Cardiac muscle cell (in vitro differentiated cells and primary cell): ENCODE results near the gene EYA2. TPM values are rescaled to one million over a fixed set of nuclear protein-coding genes. Genes with fewer than 3 reads are reported as not detected.
"Not testable (repeated sequence)": the region's sequence is repeated elsewhere in the genome, so short reads cannot be mapped to it uniquely, and the experiment has no call there.

Source experiments
- DNase-seq, 2 donors: peaks; one replicate each; pipeline versions ENCODE4 v3.0.0 to v3.0.0-alpha.2; 2010 to 2017; ENCODE audit warnings: low read depth in 1 of 2, low spot score in 1 of 2
- H3K27ac ChIP-seq: fragments of 200-600 bp; sonication (generic); 2 replicates; pipeline ENCODE4 v1.5.1; 2016
- H3K27me3 ChIP-seq: fragments of 200-600 bp; sonication (generic); 2 replicates; pipeline ENCODE4 v1.6.0; 2016; ENCODE audit warnings: control low read depth
- H3K36me3 ChIP-seq: fragments of 200-600 bp; sonication (generic); 2 replicates; pipeline ENCODE4 v1.5.1; 2016; ENCODE audit warnings: control low read depth
- H3K4me1 ChIP-seq: fragments of 200-600 bp; sonication (generic); 2 replicates; pipeline ENCODE4 v1.8.1; 2017; ENCODE audit warnings: low read depth, mild to moderate bottlenecking, mixed run types
- H3K4me3 ChIP-seq: fragments of 200-600 bp; sonication (generic); 2 replicates; pipeline ENCODE4 v1.5.1; 2016; ENCODE audit warnings: mild to moderate bottlenecking
- H3K9me3 ChIP-seq: fragments of 200-600 bp; sonication (generic); 2 replicates; pipeline ENCODE4 v1.5.1; 2017; ENCODE audit warnings: low read depth, mild to moderate bottlenecking, control low read depth
- polyA plus RNA-seq: library from polyadenylated mRNA; unstranded; fragments of >200 nt; fragmentation: Nextera tagmentation; extraction: Ambion mirVana; gene quantifications from 2 replicates; pipeline ENCODE4 v1.2.1, GENCODE V29; 2016
- total RNA-seq: library from RNA; depleted of rRNA; stranded (reverse); fragments of >200 nt; gene quantifications from 2 replicates; pipeline ENCODE4 v1.2.3, GENCODE V29; 2016
- TF ChIP-seq, protein P1 (sequence below): IDR thresholded peaks from 2 replicates; pipeline ENCODE4 v1.5.1; 2012; ENCODE audit warnings: low read depth, mild to moderate bottlenecking, low read length

Gene EYA2
- total and polyA plus RNA-seq, 2 experiments from 2014 or later, result 0.30 TPM; not detected in 1

GRCh38 chr20:46923550-46923949, 28.9 kb downstream of the EYA2 start:
- no peak for DNase-seq
- no peak overlapping the region for H3K27ac ChIP-seq

DNA sequence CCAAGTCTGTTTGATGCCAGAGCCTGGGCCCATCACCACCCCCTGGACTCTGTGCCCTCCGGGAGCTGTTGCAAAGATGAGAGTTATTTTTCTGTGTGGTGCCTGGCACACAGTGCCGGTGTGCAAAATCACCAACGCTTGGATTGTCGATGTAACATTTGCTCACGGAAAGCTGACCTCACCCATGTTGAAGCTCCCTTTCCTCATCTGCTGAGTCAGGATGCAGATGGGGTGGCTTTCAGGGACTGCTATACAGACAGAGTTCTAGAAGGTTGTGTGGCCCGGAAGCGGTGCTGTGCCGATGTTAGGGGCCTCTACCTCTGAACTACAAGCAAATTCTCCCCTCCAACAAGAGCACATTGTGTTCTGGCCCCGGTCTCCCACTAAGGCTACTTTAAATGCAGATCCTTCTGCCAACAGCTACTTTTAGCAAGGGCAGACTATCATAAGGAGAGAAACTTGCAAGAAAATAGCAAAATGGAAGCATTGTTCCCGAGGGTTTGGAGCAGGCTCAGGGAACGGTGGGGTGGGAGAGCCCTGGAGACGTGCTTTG, 34.0 kb downstream of the EYA2 start:
- Histone ChIP-seq H3K36me3 (no peaks in the 10 kb centered on the region), H3K4me1 (no peaks in the 10 kb centered on the region), H3K27ac (no peak overlapping the region), H3K9me3 (no peaks in the 10 kb centered on the region), H3K4me3 (no peak overlapping the region), H3K27me3 (no peaks in the 10 kb centered on the region)
- DNase-seq, result peak in 1 of 2 donors; percentile 38
- TF ChIP-seq, protein P1, sequence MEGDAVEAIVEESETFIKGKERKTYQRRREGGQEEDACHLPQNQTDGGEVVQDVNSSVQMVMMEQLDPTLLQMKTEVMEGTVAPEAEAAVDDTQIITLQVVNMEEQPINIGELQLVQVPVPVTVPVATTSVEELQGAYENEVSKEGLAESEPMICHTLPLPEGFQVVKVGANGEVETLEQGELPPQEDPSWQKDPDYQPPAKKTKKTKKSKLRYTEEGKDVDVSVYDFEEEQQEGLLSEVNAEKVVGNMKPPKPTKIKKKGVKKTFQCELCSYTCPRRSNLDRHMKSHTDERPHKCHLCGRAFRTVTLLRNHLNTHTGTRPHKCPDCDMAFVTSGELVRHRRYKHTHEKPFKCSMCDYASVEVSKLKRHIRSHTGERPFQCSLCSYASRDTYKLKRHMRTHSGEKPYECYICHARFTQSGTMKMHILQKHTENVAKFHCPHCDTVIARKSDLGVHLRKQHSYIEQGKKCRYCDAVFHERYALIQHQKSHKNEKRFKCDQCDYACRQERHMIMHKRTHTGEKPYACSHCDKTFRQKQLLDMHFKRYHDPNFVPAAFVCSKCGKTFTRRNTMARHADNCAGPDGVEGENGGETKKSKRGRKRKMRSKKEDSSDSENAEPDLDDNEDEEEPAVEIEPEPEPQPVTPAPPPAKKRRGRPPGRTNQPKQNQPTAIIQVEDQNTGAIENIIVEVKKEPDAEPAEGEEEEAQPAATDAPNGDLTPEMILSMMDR, result no peak

More at GRCh38 chr20:46923550-46923949, 28.9 kb downstream of the EYA2 start:
- Histone ChIP-seq H3K9me3 (no peaks in the 10 kb centered on the region), H3K4me1 (no peaks in the 10 kb centered on the region), H3K36me3 (no peaks in the 10 kb centered on the region), H3K27me3 (no peaks in the 10 kb centered on the region), H3K4me3 (no peak overlapping the region)
- TF ChIP-seq, protein P1, result no peak

DNA sequence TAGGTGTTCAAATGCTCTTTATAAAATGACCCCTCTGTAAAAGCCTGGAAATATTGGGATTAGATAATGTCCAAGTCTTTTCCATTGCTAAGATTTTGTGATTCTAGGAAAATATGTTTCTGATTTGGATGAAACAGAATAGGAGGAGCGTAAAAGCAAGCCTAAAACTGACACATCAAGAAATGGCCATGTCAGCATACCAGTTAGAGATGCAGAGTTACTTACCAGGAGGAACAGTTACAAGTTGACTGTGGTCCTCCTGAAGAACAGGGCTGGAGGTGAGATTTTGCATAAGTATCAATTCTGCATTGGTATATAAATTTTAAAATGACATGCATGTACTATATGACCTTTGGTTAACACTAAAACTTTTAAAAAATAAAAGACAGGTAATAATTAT, 35.3 kb downstream of the EYA2 start:
- Histone ChIP-seq H3K4me1 (no peaks in the 10 kb centered on the region), H3K27ac (no peak overlapping the region), H3K36me3 (no peaks in the 10 kb centered on the region), H3K9me3 (no peaks in the 10 kb centered on the region), H3K4me3 (no peak overlapping the region), H3K27me3 (no peaks in the 10 kb centered on the region)
- TF ChIP-seq, protein P1, result no peak
- no peak for DNase-seq

DNA sequence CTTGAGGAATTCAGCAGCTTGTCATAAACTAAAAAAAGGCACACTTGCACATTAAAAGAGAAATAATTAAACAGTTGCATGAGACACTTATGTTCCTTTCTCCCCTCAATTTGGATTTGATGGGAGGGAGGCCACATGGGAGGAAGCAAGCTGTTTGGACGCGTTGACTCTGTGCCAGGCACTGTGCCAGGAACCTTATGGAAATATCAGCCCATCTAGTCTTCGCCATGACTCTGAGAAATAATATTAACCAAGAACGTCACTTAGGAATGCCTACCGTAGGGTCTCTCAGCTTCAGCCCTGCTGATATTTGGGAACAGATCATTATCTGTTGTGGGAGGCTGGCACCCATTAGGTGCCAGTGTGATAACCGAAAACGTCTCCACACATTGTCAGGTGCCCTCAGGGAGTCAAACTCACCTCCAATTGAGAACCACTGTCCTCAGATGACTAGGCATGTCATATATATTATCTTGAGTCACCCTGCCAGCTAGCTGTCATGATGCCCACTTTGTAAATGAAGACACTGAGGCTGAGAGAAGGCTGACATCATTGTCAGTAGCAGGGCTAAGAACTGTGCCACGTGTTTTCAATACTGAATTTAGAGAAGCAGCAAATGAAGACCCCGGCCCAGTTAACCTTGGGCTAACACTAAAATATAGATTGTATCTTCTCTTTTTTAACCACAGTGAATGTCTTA, 36.1 kb downstream of the EYA2 start:
- Histone ChIP-seq H3K4me1 (no peaks in the 10 kb centered on the region), H3K9me3 (no peaks in the 10 kb centered on the region), H3K27me3 (no peaks in the 10 kb centered on the region), H3K36me3 (no peaks in the 10 kb centered on the region), H3K27ac (no peak overlapping the region), H3K4me3 (no peak overlapping the region)
- TF ChIP-seq, protein P1, result no peak
- no peak for DNase-seq

- DNase-seq, result no peak
- H3K27ac ChIP-seq, result no peak overlapping the region
- no peaks in the 10 kb centered on the region for H3K9me3 ChIP-seq
- no peaks in the 10 kb centered on the region for H3K27me3 ChIP-seq
- H3K4me3 ChIP-seq, result no peak overlapping the region
- H3K36me3 ChIP-seq, result no peaks in the 10 kb centered on the region
- TF ChIP-seq, protein P1, result no peak
- no peaks in the 10 kb centered on the region for H3K4me1 ChIP-seq
These were observed 37.1 kb downstream of the EYA2 start for GRCh38 chr20:46931699-46932098.

GRCh38 chr20:46932439-46932838, 37.8 kb downstream of the EYA2 start:
- not testable (repeated sequence) for H3K27me3 ChIP-seq, H3K36me3 ChIP-seq, DNase-seq, H3K27ac ChIP-seq, H3K9me3 ChIP-seq, H3K4me3 ChIP-seq, H3K4me1 ChIP-seq
